ENCODE results near the gene KCTD19.

Gene KCTD19

GRCh38 chr16:67249178-67250044 lies 77.1 kb downstream of the KCTD19 start:
- no peak overlapping the region for H2AFZ ChIP-seq (ENCODE audit: insufficient read depth, low read length, poor library complexity)
- peak overlapping the region; percentile 17 for H3K4me3 ChIP-seq (ENCODE audit: low read depth, low read length)
- H2AK5ac ChIP-seq (ENCODE audit: low read length) = no peak overlapping the region
- peaks cover 27% of the 10 kb centered on the region for H3K27me3 ChIP-seq (ENCODE audit: insufficient read depth, low read length)
- no peak overlapping the region for H2BK5ac ChIP-seq (ENCODE audit: low read depth, low read length, poor library complexity)
- no peak overlapping the region for H3K14ac ChIP-seq (ENCODE audit: low read length)
- no peak for DNase-seq
- H4K91ac ChIP-seq (ENCODE audit: low read depth, low read length) = no peak overlapping the region
- H3K4me1 ChIP-seq (ENCODE audit: control insufficient read depth in 1 of 2, insufficient read depth in 2 of 2, low read length in 2 of 2) = peaks cover 27 to 32% of the 10 kb centered on the region in 2 experiments
- no peak overlapping the region for H3K27ac ChIP-seq (ENCODE audit: low read depth, low read length)
- no peaks in the 10 kb centered on the region for H3K36me3 ChIP-seq (ENCODE audit: control insufficient read depth in 1 of 2, insufficient read depth in 2 of 2, low read length in 2 of 2)
- peaks cover 3% of the 10 kb centered on the region for H3K79me2 ChIP-seq (ENCODE audit: control insufficient read depth, insufficient read depth, low read length, poor library complexity)
- H4K12ac ChIP-seq (ENCODE audit: low read depth, low read length) = no peak overlapping the region
- H3K4me2 ChIP-seq (ENCODE audit: low read length) = peak overlapping the region; percentile 74
- H4K8ac ChIP-seq (ENCODE audit: low read depth, low read length) = no peak overlapping the region
- H2BK12ac ChIP-seq (ENCODE audit: low read length) = no peak overlapping the region
- H3K23ac ChIP-seq (ENCODE audit: low read length) = no peak overlapping the region
- H2BK120ac ChIP-seq (ENCODE audit: insufficient read depth, low read length, poor library complexity) = no peak overlapping the region
- peaks cover 1% of the 10 kb centered on the region for H3K9me3 ChIP-seq (ENCODE audit: insufficient read depth, low read depth, low read length)
- no peak overlapping the region for H3K4ac ChIP-seq (ENCODE audit: low read depth, low read length)
- no peak overlapping the region for H3K9ac ChIP-seq (ENCODE audit: low read length)
- peak overlapping the region; percentile 36 for H3K18ac ChIP-seq (ENCODE audit: low read length)
- H3K79me1 ChIP-seq (ENCODE audit: low read length) = peaks cover 17% of the 10 kb centered on the region
- WGBS (ENCODE audit: extremely low coverage, insufficient coverage, insufficient read length) = no CpG with 5 or more reads among the region's 22 CpGs

GRCh38 chr16:67248401-67249177 lies 78.0 kb downstream of the KCTD19 start, which contains the start of gene SLC9A5:
Gene SLC9A5 (plus strand): TSS chr16:67248979. CDS start chr16:67249015, 36 bp downstream.
- Histone ChIP-seq H2BK120ac (ENCODE audit: insufficient read depth, low read length, poor library complexity) (no peak within 1 kb of the TSS), H3K27ac (ENCODE audit: low read depth, low read length) (no peak within 1 kb of the TSS), H3K4me2 (ENCODE audit: low read length) (peak within 1 kb of the TSS; percentile 96), H4K91ac (ENCODE audit: low read depth, low read length) (no peak within 1 kb of the TSS), H3K9me3 (ENCODE audit: insufficient read depth, low read depth, low read length) (peaks cover 1% of the 10 kb centered on the region), H3K79me2 (ENCODE audit: control insufficient read depth, insufficient read depth, low read length, poor library complexity) (peaks cover 3% of the 10 kb centered on the region), H3K18ac (ENCODE audit: low read length) (peak within 1 kb of the TSS; percentile 36), H2BK5ac (ENCODE audit: low read depth, low read length, poor library complexity) (no peak within 1 kb of the TSS), H3K23ac (ENCODE audit: low read length) (no peak within 1 kb of the TSS), H2AFZ (ENCODE audit: insufficient read depth, low read length, poor library complexity) (peak within 1 kb of the TSS; percentile 43), H3K4me3 (ENCODE audit: low read depth, low read length) (peak within 1 kb of the TSS; percentile 57), H2BK12ac (ENCODE audit: low read length) (no peak within 1 kb of the TSS), H3K4me1 (ENCODE audit: control insufficient read depth in 1 of 2, insufficient read depth in 2 of 2, low read length in 2 of 2) (peaks cover 35 to 40% of the 10 kb centered on the region in 2 experiments), H3K79me1 (ENCODE audit: low read length) (peaks cover 20% of the 10 kb centered on the region), H2AK5ac (ENCODE audit: low read length) (no peak within 1 kb of the TSS), H4K12ac (ENCODE audit: low read depth, low read length) (no peak within 1 kb of the TSS), H3K36me3 (ENCODE audit: control insufficient read depth in 1 of 2, insufficient read depth in 2 of 2, low read length in 2 of 2) (no peaks in the 10 kb centered on the region), H3K9ac (ENCODE audit: low read length) (no peak within 1 kb of the TSS), H3K4ac (ENCODE audit: low read depth, low read length) (no peak within 1 kb of the TSS), H3K27me3 (ENCODE audit: insufficient read depth, low read length) (peaks cover 27% of the 10 kb centered on the region), H4K8ac (ENCODE audit: low read depth, low read length) (no peak within 1 kb of the TSS), H3K14ac (ENCODE audit: low read length) (no peak within 1 kb of the TSS)
- peak in 1 of 2 donors; percentile 5 for DNase-seq
- no CpG with 5 or more reads among the region's 75 CpGs for WGBS (ENCODE audit: extremely low coverage, insufficient coverage, insufficient read length)

GRCh38 chr16:67248073-67248400 lies 78.5 kb downstream of the KCTD19 start:
- Histone ChIP-seq H2AFZ (ENCODE audit: insufficient read depth, low read length, poor library complexity) (no peak overlapping the region), H3K9me3 (ENCODE audit: insufficient read depth, low read depth, low read length) (peaks cover 1% of the 10 kb centered on the region), H2AK5ac (ENCODE audit: low read length) (no peak overlapping the region), H3K27me3 (ENCODE audit: insufficient read depth, low read length) (peaks cover 27% of the 10 kb centered on the region), H3K79me1 (ENCODE audit: low read length) (peaks cover 20% of the 10 kb centered on the region), H2BK5ac (ENCODE audit: low read depth, low read length, poor library complexity) (no peak overlapping the region), H4K91ac (ENCODE audit: low read depth, low read length) (no peak overlapping the region), H3K18ac (ENCODE audit: low read length) (no peak overlapping the region), H3K14ac (ENCODE audit: low read length) (no peak overlapping the region), H3K36me3 (ENCODE audit: control insufficient read depth in 1 of 2, insufficient read depth in 2 of 2, low read length in 2 of 2) (no peaks in the 10 kb centered on the region), H4K12ac (ENCODE audit: low read depth, low read length) (no peak overlapping the region), H3K27ac (ENCODE audit: low read depth, low read length) (no peak overlapping the region), H3K4me1 (ENCODE audit: control insufficient read depth in 1 of 2, insufficient read depth in 2 of 2, low read length in 2 of 2) (peaks cover 37 to 43% of the 10 kb centered on the region in 2 experiments), H3K9ac (ENCODE audit: low read length) (no peak overlapping the region), H3K4me3 (ENCODE audit: low read depth, low read length) (peak overlapping the region; percentile 57), H2BK120ac (ENCODE audit: insufficient read depth, low read length, poor library complexity) (no peak overlapping the region), H3K4me2 (ENCODE audit: low read length) (peak overlapping the region; percentile 74), H2BK12ac (ENCODE audit: low read length) (no peak overlapping the region), H3K4ac (ENCODE audit: low read depth, low read length) (no peak overlapping the region), H3K79me2 (ENCODE audit: control insufficient read depth, insufficient read depth, low read length, poor library complexity) (peaks cover 3% of the 10 kb centered on the region), H4K8ac (ENCODE audit: low read depth, low read length) (no peak overlapping the region), H3K23ac (ENCODE audit: low read length) (no peak overlapping the region)
- DNase-seq = no peak
- WGBS (ENCODE audit: extremely low coverage, insufficient coverage, insufficient read length) = no CpG with 5 or more reads among the region's 7 CpGs

- Histone ChIP-seq H3K14ac (ENCODE audit: low read length) (peak within 1 kb of the TSS; percentile 78), H3K27ac (ENCODE audit: low read depth, low read length) (peak within 1 kb of the TSS; percentile 93), H2BK5ac (ENCODE audit: low read depth, low read length, poor library complexity) (peak within 1 kb of the TSS; percentile 86), H2BK120ac (ENCODE audit: insufficient read depth, low read length, poor library complexity) (peak within 1 kb of the TSS; percentile 60), H2AK5ac (ENCODE audit: low read length) (no peak within 1 kb of the TSS), H3K4me1 (ENCODE audit: control insufficient read depth in 1 of 2, insufficient read depth in 2 of 2, low read length in 2 of 2) (peaks cover 39 to 43% of the 10 kb centered on the region in 2 experiments), H3K9ac (ENCODE audit: low read length) (peak within 1 kb of the TSS; percentile 50), H3K4ac (ENCODE audit: low read depth, low read length) (peak within 1 kb of the TSS; percentile 22), H3K4me3 (ENCODE audit: low read depth, low read length) (peak within 1 kb of the TSS; percentile 80), H4K91ac (ENCODE audit: low read depth, low read length) (peak within 1 kb of the TSS; percentile 74), H3K23ac (ENCODE audit: low read length) (no peak within 1 kb of the TSS), H4K8ac (ENCODE audit: low read depth, low read length) (peak within 1 kb of the TSS; percentile 70), H4K12ac (ENCODE audit: low read depth, low read length) (peak within 1 kb of the TSS; percentile 49), H3K9me3 (ENCODE audit: insufficient read depth, low read depth, low read length) (no peaks in the 10 kb centered on the region), H3K18ac (ENCODE audit: low read length) (peak within 1 kb of the TSS; percentile 85), H3K36me3 (ENCODE audit: control insufficient read depth in 1 of 2, insufficient read depth in 2 of 2, low read length in 2 of 2) (no peaks in the 10 kb centered on the region), H3K79me1 (ENCODE audit: low read length) (peaks cover 20% of the 10 kb centered on the region), H2AFZ (ENCODE audit: insufficient read depth, low read length, poor library complexity) (peak within 1 kb of the TSS; percentile 88), H2BK12ac (ENCODE audit: low read length) (peak within 1 kb of the TSS; percentile 46), H3K79me2 (ENCODE audit: control insufficient read depth, insufficient read depth, low read length, poor library complexity) (peaks cover 3% of the 10 kb centered on the region), H3K4me2 (ENCODE audit: low read length) (peak within 1 kb of the TSS; percentile 96), H3K27me3 (ENCODE audit: insufficient read depth, low read length) (peaks cover 27% of the 10 kb centered on the region)
- no CpG with 5 or more reads among the region's 60 CpGs for WGBS (ENCODE audit: extremely low coverage, insufficient coverage, insufficient read length)
- peak; percentile 96 to 98 for DNase-seq
Measured at GRCh38 chr16:67247192-67248072, 79.1 kb downstream of the KCTD19 start, which contains the start of gene FHOD1. Gene FHOD1 (minus strand): TSS chr16:67247481. CDS start chr16:67247410, 71 bp downstream.
